GM12878 (cell line): ENCODE measurements around the gene ZNF512B.

Source experiments
- ATF3 ChIP-seq: IDR thresholded peaks from 2 replicates; pipeline ENCODE4 v1.6.1; 2011; ENCODE audit warnings: low read depth, mild to moderate bottlenecking, low read length, moderate library complexity, borderline replicate concordance; ENCODE audit errors: extremely low read depth
- CTCF ChIP-seq, 3 experiments: IDR thresholded peaks in 2 of 3; conservative IDR thresholded peaks in 1 of 3; 2 replicates each; pipeline ENCODE4 v1.5.1; 2011; ENCODE audit warnings: low read depth in 3 of 3, low read length in 3 of 3, mild to moderate bottlenecking in 3 of 3, control low read depth in 2 of 3, moderate library complexity in 2 of 3, inconsistent platforms in 1 of 3, mixed read lengths in 1 of 3; ENCODE audit not compliant: control insufficient read depth in 2 of 3, insufficient read depth in 1 of 3; ENCODE audit errors: extremely low read depth in 1 of 3
- IRF4 ChIP-seq: IDR thresholded peaks from 2 replicates; pipeline ENCODE4 v1.6.1; 2011; ENCODE audit warnings: low read depth, low read length
- NBN ChIP-seq: fragments of 450-650 bp; IDR thresholded peaks from 2 replicates; pipeline ENCODE4 v1.6.1; 2016
- NKRF ChIP-seq: fragments of 450-650 bp; conservative IDR thresholded peaks from 2 replicates; pipeline ENCODE4 v1.6.1; 2017; ENCODE audit warnings: mild to moderate bottlenecking, moderate library complexity
- RAD51 ChIP-seq: fragments of 450-650 bp; IDR thresholded peaks from 2 replicates; pipeline ENCODE4 v1.6.1; 2016; ENCODE audit warnings: moderate library complexity, mild to moderate bottlenecking, inconsistent platforms
- SMC3 ChIP-seq: IDR thresholded peaks from 2 replicates; pipeline ENCODE4 v1.6.1; 2011; ENCODE audit warnings: low read length, improper control_type of control experiment, borderline replicate concordance

- TF ChIP-seq ATF3 (no peak), CTCF (IDR thresholded peaks at IDR 0.05 in 2 of 3, conservative IDR thresholded peaks at IDR 0.05 in 1 of 3; ENCODE audit: control insufficient read depth in 2 of 3, extremely low read depth in 1 of 3, insufficient read depth in 1 of 3, low read depth in 3 of 3, low read length in 3 of 3) (no peak), SMC3 (no peak), IRF4 (no peak), RAD51 (no peak), NKRF (no peak), NBN (no peak)
Measured at GRCh38 chr20:63969838-63970713, at the start of gene ZNF512B.
